ENCODE measurements around the gene MAOB.

The MAOB gene

DNA sequence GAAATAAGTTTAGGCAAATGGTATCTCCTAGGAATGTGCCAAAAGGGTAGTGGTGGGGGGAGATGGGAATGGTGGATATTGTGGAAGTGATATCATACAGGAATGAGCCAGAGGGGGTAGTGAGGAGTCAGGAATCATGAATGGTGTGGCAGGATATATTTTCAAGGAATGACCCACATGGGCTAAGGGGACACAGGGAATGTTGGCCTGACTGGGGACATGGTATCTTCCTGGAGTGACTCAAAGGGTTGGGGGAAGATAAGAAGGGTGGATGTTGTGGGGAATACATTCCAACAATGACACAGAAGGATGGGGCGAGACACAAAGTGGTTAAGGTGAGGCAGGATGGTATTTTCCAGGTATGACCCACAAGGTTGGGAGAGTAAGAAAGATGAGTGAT, 165.6 kb downstream of the MAOB start:
- no peak for ATAC-seq
- TF ChIP-seq, protein P1, sequence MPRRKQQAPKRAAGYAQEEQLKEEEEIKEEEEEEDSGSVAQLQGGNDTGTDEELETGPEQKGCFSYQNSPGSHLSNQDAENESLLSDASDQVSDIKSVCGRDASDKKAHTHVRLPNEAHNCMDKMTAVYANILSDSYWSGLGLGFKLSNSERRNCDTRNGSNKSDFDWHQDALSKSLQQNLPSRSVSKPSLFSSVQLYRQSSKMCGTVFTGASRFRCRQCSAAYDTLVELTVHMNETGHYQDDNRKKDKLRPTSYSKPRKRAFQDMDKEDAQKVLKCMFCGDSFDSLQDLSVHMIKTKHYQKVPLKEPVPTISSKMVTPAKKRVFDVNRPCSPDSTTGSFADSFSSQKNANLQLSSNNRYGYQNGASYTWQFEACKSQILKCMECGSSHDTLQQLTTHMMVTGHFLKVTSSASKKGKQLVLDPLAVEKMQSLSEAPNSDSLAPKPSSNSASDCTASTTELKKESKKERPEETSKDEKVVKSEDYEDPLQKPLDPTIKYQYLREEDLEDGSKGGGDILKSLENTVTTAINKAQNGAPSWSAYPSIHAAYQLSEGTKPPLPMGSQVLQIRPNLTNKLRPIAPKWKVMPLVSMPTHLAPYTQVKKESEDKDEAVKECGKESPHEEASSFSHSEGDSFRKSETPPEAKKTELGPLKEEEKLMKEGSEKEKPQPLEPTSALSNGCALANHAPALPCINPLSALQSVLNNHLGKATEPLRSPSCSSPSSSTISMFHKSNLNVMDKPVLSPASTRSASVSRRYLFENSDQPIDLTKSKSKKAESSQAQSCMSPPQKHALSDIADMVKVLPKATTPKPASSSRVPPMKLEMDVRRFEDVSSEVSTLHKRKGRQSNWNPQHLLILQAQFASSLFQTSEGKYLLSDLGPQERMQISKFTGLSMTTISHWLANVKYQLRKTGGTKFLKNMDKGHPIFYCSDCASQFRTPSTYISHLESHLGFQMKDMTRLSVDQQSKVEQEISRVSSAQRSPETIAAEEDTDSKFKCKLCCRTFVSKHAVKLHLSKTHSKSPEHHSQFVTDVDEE (CRISPR knock-in tag; IDR thresholded peaks at IDR 0.05): no peak
- TF ChIP-seq PPARA (CRISPR knock-in tag; IDR thresholded peaks at IDR 0.05; ENCODE audit: borderline replicate concordance) (no peak), ARNTL (CRISPR knock-in tag; IDR thresholded peaks at IDR 0.05; ENCODE audit: borderline replicate concordance, low read depth) (no peak), ISL1 (CRISPR knock-in tag; IDR thresholded peaks at IDR 0.05) (no peak), ZC3H10 (CRISPR knock-in tag; IDR thresholded peaks at IDR 0.05) (no peak), BACH2 (CRISPR knock-in tag; IDR thresholded peaks at IDR 0.05; ENCODE audit: borderline replicate concordance) (no peak), ZNF565 (CRISPR knock-in tag; conservative IDR thresholded peaks at IDR 0.05; ENCODE audit: low read depth) (no peak), RARB (CRISPR knock-in tag; IDR thresholded peaks at IDR 0.05) (no peak), SNAI2 (CRISPR knock-in tag; IDR thresholded peaks at IDR 0.05) (no peak), OSR1 (CRISPR knock-in tag; IDR thresholded peaks at IDR 0.05) (no peak), ZFP30 (CRISPR knock-in tag; IDR thresholded peaks at IDR 0.05) (no peak), TOX (CRISPR knock-in tag; IDR thresholded peaks at IDR 0.05; ENCODE audit: borderline replicate concordance) (no peak), ZFP3 (CRISPR knock-in tag; IDR thresholded peaks at IDR 0.05) (no peak), ESRRG (CRISPR knock-in tag; IDR thresholded peaks at IDR 0.05) (no peak), CSDC2 (CRISPR knock-in tag; IDR thresholded peaks at IDR 0.05) (no peak)
- TF ChIP-seq, protein P2, sequence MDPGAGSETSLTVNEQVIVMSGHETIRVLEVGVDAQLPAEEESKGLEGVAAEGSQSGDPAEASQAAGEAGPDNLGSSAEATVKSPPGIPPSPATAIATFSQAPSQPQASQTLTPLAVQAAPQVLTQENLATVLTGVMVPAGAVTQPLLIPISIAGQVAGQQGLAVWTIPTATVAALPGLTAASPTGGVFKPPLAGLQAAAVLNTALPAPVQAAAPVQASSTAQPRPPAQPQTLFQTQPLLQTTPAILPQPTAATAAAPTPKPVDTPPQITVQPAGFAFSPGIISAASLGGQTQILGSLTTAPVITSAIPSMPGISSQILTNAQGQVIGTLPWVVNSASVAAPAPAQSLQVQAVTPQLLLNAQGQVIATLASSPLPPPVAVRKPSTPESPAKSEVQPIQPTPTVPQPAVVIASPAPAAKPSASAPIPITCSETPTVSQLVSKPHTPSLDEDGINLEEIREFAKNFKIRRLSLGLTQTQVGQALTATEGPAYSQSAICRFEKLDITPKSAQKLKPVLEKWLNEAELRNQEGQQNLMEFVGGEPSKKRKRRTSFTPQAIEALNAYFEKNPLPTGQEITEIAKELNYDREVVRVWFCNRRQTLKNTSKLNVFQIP (CRISPR knock-in tag; IDR thresholded peaks at IDR 0.05; ENCODE audit: borderline replicate concordance, low read depth): no peak
- TF ChIP-seq, protein P3, sequence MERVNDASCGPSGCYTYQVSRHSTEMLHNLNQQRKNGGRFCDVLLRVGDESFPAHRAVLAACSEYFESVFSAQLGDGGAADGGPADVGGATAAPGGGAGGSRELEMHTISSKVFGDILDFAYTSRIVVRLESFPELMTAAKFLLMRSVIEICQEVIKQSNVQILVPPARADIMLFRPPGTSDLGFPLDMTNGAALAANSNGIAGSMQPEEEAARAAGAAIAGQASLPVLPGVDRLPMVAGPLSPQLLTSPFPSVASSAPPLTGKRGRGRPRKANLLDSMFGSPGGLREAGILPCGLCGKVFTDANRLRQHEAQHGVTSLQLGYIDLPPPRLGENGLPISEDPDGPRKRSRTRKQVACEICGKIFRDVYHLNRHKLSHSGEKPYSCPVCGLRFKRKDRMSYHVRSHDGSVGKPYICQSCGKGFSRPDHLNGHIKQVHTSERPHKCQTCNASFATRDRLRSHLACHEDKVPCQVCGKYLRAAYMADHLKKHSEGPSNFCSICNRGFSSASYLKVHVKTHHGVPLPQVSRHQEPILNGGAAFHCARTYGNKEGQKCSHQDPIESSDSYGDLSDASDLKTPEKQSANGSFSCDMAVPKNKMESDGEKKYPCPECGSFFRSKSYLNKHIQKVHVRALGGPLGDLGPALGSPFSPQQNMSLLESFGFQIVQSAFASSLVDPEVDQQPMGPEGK (CRISPR knock-in tag; IDR thresholded peaks at IDR 0.05; ENCODE audit: borderline replicate concordance): no peak
